Endothelial cell of umbilical vein (primary cell): ENCODE results near the gene LMAN2L. TPM values are rescaled to one million over a fixed set of nuclear protein-coding genes. Genes with fewer than 3 reads are reported as not detected.

Source experiments
- BruUV-seq: library from RNA; stranded (reverse); fragments of 400-500 nt; replicated peaks from 2 replicates; lab custom pipeline; 2021; lab: Mats Ljungman, UMichigan
- CTCF ChIA-PET: fragments of 300-600, 350-600 bp; sonication (Branson Sonifier 250); formaldehyde crosslinking; loops from one replicate; lab custom pipeline; 2021; ENCODE audit warnings: antibody characterized with exemption, inconsistent platforms; lab: Charles Lee
- POLR2A ChIA-PET: fragments of 300-600, 350-600 bp; sonication (Branson Sonifier 250); formaldehyde crosslinking; loops from one replicate; lab custom pipeline; 2021; ENCODE audit warnings: antibody characterized with exemption, inconsistent platforms; lab: Charles Lee
- DNase-seq: peaks from one replicate; pipeline ENCODE4 v3.0.0-alpha.2; 2011; ENCODE audit warnings: low read depth, low spot score
- FAIRE-seq: peaks from 2 replicates; lab custom pipeline; 2011; peaks lifted over from hg19 to GRCh38; lab: Jason Lieb, UNC
- H2AFZ ChIP-seq: 2 replicates; pipeline ENCODE4 v1.6.0; 2012; ENCODE audit warnings: low read depth, low read length, control low read depth, inconsistent platforms
- H3K27ac ChIP-seq: 2 replicates; pipeline ENCODE4 v1.5.1; 2011; ENCODE audit warnings: low read depth, mild to moderate bottlenecking, control low read depth, low read length, moderate library complexity; ENCODE audit not compliant: insufficient read depth
- H3K27me3 ChIP-seq, 2 experiments: 2 replicates each; pipeline versions ENCODE4 v1.6.0 to v1.6.1; 2011; ENCODE audit warnings: low read length in 2 of 2, mixed read lengths in 1 of 2; ENCODE audit not compliant: control insufficient read depth in 2 of 2, insufficient read depth in 2 of 2
- H3K36me3 ChIP-seq, 2 experiments: 2 replicates in 1 of 2; 3 replicates in 1 of 2; pipeline ENCODE4 v1.5.1; 2011; ENCODE audit warnings: low read length in 2 of 2, mild to moderate bottlenecking in 1 of 2, moderate library complexity in 1 of 2; ENCODE audit not compliant: control insufficient read depth in 2 of 2, insufficient read depth in 2 of 2; ENCODE audit errors: extremely low read depth in 1 of 2
- H3K4me1 ChIP-seq: 3 replicates; pipeline ENCODE4 v1.5.1; 2011; ENCODE audit warnings: mild to moderate bottlenecking, low read length; ENCODE audit not compliant: control insufficient read depth, insufficient read depth; ENCODE audit errors: extremely low read depth
- H3K4me2 ChIP-seq: 2 replicates; pipeline ENCODE4 v1.6.1; 2011; ENCODE audit warnings: low read length, control low read depth, mixed read lengths; ENCODE audit not compliant: insufficient read depth
- H3K4me3 ChIP-seq, 3 experiments: fragments of 200-600 bp in 1 of 3; sonication (generic), shearing (Covaris generic) in 1 of 3; replicated peaks in 1 of 3; 2 replicates each; pipeline ENCODE4 v1.5.1; 2011 to 2016; ENCODE audit warnings: control low read depth in 3 of 3, low read length in 3 of 3, mild to moderate bottlenecking in 2 of 3, inconsistent platforms in 1 of 3, low read depth in 1 of 3, moderate library complexity in 1 of 3; ENCODE audit not compliant: insufficient read depth in 1 of 3
- H3K79me2 ChIP-seq: 2 replicates; pipeline ENCODE4 v1.6.0; 2012; ENCODE audit warnings: low read length, inconsistent platforms; ENCODE audit not compliant: control insufficient read depth, insufficient read depth
- H3K9ac ChIP-seq: replicated peaks from 2 replicates; pipeline ENCODE3; 2011; ENCODE audit warnings: low read length, control low read depth; ENCODE audit not compliant: insufficient read depth; ENCODE audit errors: extremely low read depth
- H3K9me1 ChIP-seq: replicated peaks from 3 replicates; pipeline ENCODE4 v1.6.0; 2011; ENCODE audit warnings: mild to moderate bottlenecking, low read length; ENCODE audit not compliant: control insufficient read depth, insufficient read depth; ENCODE audit errors: extremely low read depth
- H3K9me3 ChIP-seq: replicated peaks from 2 replicates; pipeline ENCODE4 v1.5.1; 2012; ENCODE audit warnings: low read length, inconsistent platforms; ENCODE audit not compliant: control insufficient read depth, insufficient read depth
- H4K20me1 ChIP-seq: replicated peaks from 2 replicates; pipeline ENCODE3; 2011; ENCODE audit warnings: mild to moderate bottlenecking, low read length; ENCODE audit not compliant: control insufficient read depth, insufficient read depth; ENCODE audit errors: extremely low read depth
- EZH2 ChIP-seq: IDR thresholded peaks from 2 replicates; pipeline ENCODE4 v1.6.1; 2012; ENCODE audit warnings: borderline replicate concordance, low read depth, mild to moderate bottlenecking, moderate library complexity, low read length, inconsistent platforms; ENCODE audit not compliant: severe bottlenecking
- FOS ChIP-seq: IDR thresholded peaks from 2 replicates; pipeline ENCODE4 v1.6.1; 2011; ENCODE audit warnings: mild to moderate bottlenecking, low read length, moderate library complexity, borderline replicate concordance; ENCODE audit not compliant: insufficient read depth
- GATA2 ChIP-seq: IDR thresholded peaks from 2 replicates; pipeline ENCODE4 v1.7.0; 2011; ENCODE audit warnings: low read depth, mild to moderate bottlenecking, moderate library complexity, mixed read lengths, low read length; ENCODE audit not compliant: insufficient read length, insufficient read depth
- JUN ChIP-seq: IDR thresholded peaks from 2 replicates; pipeline ENCODE4 v1.6.1; 2011; ENCODE audit warnings: borderline replicate concordance, low read depth; ENCODE audit not compliant: insufficient read length, insufficient read depth
- MYC ChIP-seq: IDR thresholded peaks from one replicate; pipeline ENCODE4 v1.6.1; 2011; ENCODE audit warnings: mild to moderate bottlenecking, low read depth, low read length
- POLR2A ChIP-seq: IDR thresholded peaks from 2 replicates; pipeline ENCODE4 v1.6.1; 2012; ENCODE audit warnings: low read depth, mild to moderate bottlenecking, control low read depth, low read length
- POLR2AphosphoS5 ChIP-seq: IDR thresholded peaks from 2 replicates; pipeline ENCODE4 v1.6.1; 2012; ENCODE audit warnings: low read depth, mild to moderate bottlenecking, control low read depth, low read length, moderate library complexity; ENCODE audit not compliant: insufficient read depth
- dilution Hi-C: fragments of 300-500 bp; cut with MboI; formaldehyde crosslinking; loops from one replicate; pipeline ENCODE4 v1.15.0; 2019; ENCODE audit warnings: low sequenced_read_pairs; ENCODE audit not compliant: extremely low pct_ligation_motif_present
- intact Hi-C: fragments of 100-400 bp; cut with micrococcal nuclease; formaldehyde crosslinking; loops from one replicate; pipeline ENCODE4 v1.10.0; 2022
- polyA plus RNA-seq, 4 experiments: library from polyadenylated mRNA; depleted of rRNA in 3 of 4; stranded (reverse) in 3 of 4; unstranded in 1 of 4; fragments of >200 nt; gene quantifications; 2 replicates each; pipeline versions ENCODE4 v1.2.1 to v1.2.3, GENCODE V29; 2011 to 2012; ENCODE audit warnings: missing spikeins in 1 of 4
- total RNA-seq: library from RNA; stranded (reverse); gene quantifications from 2 replicates; pipeline ENCODE4 v1.2.3, GENCODE V29; 2021
- TF ChIP-seq, protein P1 (sequence below): IDR thresholded peaks from 2 replicates; pipeline ENCODE4 v1.6.1; 2011; ENCODE audit not compliant: insufficient read depth, insufficient read length
- TF ChIP-seq, protein P2 (sequence below), 2 donors: IDR thresholded peaks; 1 replicate in 1 of 2; 2 replicates in 1 of 2; pipeline ENCODE4 v1.5.1; 2011; ENCODE audit warnings: low read length in 2 of 2, mild to moderate bottlenecking in 2 of 2, moderate library complexity in 2 of 2, control low read depth in 1 of 2, inconsistent platforms in 1 of 2, low read depth in 1 of 2; ENCODE audit not compliant: insufficient read depth in 1 of 2; ENCODE audit errors: extremely low read depth in 1 of 2

LMAN2L gene
- total and polyA plus RNA-seq, 2 donors (not counting 3 experiments of a cell fraction or from before 2014, with no cell fraction given) = 15.4 to 20.5 TPM

DNA sequence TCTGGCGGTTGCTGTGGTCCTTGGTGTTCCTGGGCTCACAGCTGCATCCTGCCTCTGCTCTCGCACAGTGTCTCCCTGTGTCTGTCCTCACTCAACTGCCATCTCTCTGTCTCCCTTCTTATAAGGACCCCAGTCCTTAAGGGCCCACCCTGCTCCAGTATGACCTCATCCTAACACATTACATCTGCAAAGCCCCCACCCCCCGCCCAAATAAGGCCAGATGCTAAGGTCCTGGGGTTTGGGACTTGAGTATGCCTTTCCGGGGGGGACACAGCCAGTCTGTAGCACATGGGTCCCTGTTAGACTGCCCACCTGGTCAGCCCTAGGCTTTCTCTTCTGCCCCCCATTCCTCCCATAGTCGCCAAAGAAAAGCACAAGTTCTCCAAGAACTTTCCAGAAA is 56.6 kb downstream of the LMAN2L start:
- H3K4me3 ChIP-seq = no peak overlapping the region
- H3K4me1 ChIP-seq = no peaks in the 10 kb centered on the region
- DNase-seq = no peak
- no peak for FAIRE-seq
- peaks cover 12 to 19% of the 10 kb centered on the region in 2 experiments for H3K27me3 ChIP-seq
- TF ChIP-seq, protein P1, sequence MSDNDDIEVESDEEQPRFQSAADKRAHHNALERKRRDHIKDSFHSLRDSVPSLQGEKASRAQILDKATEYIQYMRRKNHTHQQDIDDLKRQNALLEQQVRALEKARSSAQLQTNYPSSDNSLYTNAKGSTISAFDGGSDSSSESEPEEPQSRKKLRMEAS = no peak
- TF ChIP-seq GATA2 (no peak), FOS (no peak), POLR2A (no peak), MYC (no peak), JUN (no peak), POLR2AphosphoS5 (no peak), EZH2 (no peak)
- TF ChIP-seq, protein P2, sequence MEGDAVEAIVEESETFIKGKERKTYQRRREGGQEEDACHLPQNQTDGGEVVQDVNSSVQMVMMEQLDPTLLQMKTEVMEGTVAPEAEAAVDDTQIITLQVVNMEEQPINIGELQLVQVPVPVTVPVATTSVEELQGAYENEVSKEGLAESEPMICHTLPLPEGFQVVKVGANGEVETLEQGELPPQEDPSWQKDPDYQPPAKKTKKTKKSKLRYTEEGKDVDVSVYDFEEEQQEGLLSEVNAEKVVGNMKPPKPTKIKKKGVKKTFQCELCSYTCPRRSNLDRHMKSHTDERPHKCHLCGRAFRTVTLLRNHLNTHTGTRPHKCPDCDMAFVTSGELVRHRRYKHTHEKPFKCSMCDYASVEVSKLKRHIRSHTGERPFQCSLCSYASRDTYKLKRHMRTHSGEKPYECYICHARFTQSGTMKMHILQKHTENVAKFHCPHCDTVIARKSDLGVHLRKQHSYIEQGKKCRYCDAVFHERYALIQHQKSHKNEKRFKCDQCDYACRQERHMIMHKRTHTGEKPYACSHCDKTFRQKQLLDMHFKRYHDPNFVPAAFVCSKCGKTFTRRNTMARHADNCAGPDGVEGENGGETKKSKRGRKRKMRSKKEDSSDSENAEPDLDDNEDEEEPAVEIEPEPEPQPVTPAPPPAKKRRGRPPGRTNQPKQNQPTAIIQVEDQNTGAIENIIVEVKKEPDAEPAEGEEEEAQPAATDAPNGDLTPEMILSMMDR (IDR thresholded peaks at IDR 0.05; ENCODE audit: extremely low read depth in 1 of 2, insufficient read depth in 1 of 2, low read depth in 1 of 2, low read length in 2 of 2) = no peak
- no peaks in the 10 kb centered on the region for H3K36me3 ChIP-seq
- H3K9me1 ChIP-seq = no peaks in the 10 kb centered on the region
- no TSS peak for BruUV-seq
- intact Hi-C loops (no loop called here), dilution Hi-C loops (no loop called here)
- H3K4me2 ChIP-seq = no peak overlapping the region
- ChIA-PET CTCF (no interaction called here), POLR2A (no interaction called here)
- no peaks in the 10 kb centered on the region for H3K79me2 ChIP-seq
- H3K9me3 ChIP-seq = no peaks in the 10 kb centered on the region
- no peak overlapping the region for H3K27ac ChIP-seq
- H4K20me1 ChIP-seq = no peaks in the 10 kb centered on the region
- H2AFZ ChIP-seq = no peak overlapping the region
- no peak overlapping the region for H3K9ac ChIP-seq
